ENCODE results near the gene ANKRD49.

The ANKRD49 gene, protein sequence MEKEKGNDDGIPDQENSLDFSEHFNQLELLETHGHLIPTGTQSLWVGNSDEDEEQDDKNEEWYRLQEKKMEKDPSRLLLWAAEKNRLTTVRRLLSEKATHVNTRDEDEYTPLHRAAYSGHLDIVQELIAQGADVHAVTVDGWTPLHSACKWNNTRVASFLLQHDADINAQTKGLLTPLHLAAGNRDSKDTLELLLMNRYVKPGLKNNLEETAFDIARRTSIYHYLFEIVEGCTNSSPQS

GRCh38 chr11:94493281-94494125 is at the start of gene ANKRD49, which contains the start of gene MRE11:
Gene ANKRD49 (plus strand): TSS chr11:94493984. CDS start chr11:94496694, 2,710 bp downstream.
Gene MRE11 (minus strand): TSS chr11:94493844. CDS start chr11:94492801, 1,043 bp downstream.
- DNase-seq (ENCODE audit: low read depth in 2 of 2): peak; percentile 92 to 93

DNA sequence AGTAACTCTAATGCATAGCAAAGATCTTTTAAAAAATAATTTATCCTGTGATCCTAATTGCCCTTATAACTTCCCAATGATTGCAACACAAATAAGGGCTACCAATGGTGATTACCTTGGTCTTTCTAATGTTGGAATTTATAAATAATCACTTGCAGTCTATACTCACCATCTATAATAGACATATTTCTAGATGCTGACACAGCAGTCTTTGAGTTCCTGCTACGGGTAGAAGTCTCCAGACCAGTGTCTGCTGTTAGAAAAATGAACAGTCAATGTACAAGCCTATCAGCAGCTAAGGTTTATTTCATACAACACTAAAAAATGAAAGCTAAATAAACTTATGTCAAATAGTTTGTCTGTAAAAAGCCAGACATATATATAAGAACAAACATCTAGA is 48.1 kb upstream of the ANKRD49 start:
- DNase-seq (ENCODE audit: low read depth in 2 of 2): no peak

DNA sequence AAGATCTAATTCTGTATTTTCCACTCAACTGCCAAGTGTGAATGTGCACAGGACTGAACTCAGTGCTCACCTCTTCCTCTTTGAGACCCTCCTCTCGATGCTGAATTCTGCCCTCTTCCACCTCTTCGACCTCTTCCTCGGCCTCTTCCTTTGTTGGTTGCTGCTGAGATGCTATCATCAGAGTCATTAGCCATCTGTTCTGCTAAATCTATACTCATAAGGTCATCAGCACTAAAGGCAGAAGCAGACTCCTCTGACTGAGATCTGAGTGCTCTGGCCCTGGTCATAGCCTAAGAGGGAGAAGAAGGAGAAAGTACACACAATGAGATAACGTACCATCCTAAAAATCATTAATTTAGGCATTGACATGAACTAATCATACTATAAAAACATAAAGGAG is 46.6 kb upstream of the ANKRD49 start:
- no peak for DNase-seq (ENCODE audit: low read depth in 2 of 2)

- no peak for DNase-seq (ENCODE audit: low read depth in 2 of 2)
These were observed 44.8 kb upstream of the ANKRD49 start for GRCh38 chr11:94449029-94449428.

GRCh38 chr11:94449437-94449836 is 44.3 kb upstream of the ANKRD49 start:
- DNase-seq (ENCODE audit: low read depth in 2 of 2): peak in 1 of 2 experiments; percentile 15

GRCh38 chr11:94450048-94450447 is 43.7 kb upstream of the ANKRD49 start:
- peak; percentile 16 to 18 for DNase-seq (ENCODE audit: low read depth in 2 of 2)

GRCh38 chr11:94452988-94453387 is 40.8 kb upstream of the ANKRD49 start:
- DNase-seq (ENCODE audit: low read depth in 2 of 2): no peak

DNA sequence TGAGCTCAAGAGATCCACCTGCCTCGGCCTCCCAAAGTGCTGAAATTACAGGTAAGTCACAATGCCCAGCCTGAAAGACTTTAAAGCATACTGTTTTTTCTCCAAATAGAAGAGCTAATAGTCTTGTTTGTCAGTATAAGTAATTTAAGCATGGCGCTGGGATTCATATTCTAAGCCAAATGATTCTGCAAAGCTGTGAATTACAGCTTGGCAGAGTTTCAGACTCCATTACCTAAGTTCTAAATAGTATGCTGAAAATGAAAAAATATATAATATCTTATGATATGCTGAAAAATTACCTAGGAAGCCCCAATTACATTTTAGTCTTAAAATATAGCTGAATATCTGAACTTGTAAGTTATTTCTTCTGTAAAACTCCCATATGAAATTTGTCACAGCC is 39.5 kb upstream of the ANKRD49 start:
- no peak for DNase-seq (ENCODE audit: low read depth in 2 of 2)

DNA sequence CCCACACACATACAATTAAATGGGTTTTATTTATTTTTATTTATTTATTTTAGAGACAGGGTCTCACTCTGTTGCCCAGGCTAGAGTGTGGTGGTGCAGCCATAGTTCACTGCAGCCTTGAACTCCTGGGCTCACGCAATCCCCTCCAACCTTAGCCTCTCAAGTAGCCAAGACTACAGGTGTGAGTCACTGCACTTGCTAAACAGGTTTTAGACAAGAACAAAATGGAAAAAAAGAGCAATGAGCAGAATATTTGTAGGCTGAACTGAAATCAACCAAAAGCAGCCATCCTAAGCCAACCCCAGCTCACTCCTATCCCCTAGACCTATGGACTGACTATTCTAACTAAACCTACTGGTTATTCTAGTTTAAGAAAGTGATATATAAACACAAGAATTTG is 37.9 kb upstream of the ANKRD49 start:
- no peak for DNase-seq (ENCODE audit: low read depth in 2 of 2)

DNA sequence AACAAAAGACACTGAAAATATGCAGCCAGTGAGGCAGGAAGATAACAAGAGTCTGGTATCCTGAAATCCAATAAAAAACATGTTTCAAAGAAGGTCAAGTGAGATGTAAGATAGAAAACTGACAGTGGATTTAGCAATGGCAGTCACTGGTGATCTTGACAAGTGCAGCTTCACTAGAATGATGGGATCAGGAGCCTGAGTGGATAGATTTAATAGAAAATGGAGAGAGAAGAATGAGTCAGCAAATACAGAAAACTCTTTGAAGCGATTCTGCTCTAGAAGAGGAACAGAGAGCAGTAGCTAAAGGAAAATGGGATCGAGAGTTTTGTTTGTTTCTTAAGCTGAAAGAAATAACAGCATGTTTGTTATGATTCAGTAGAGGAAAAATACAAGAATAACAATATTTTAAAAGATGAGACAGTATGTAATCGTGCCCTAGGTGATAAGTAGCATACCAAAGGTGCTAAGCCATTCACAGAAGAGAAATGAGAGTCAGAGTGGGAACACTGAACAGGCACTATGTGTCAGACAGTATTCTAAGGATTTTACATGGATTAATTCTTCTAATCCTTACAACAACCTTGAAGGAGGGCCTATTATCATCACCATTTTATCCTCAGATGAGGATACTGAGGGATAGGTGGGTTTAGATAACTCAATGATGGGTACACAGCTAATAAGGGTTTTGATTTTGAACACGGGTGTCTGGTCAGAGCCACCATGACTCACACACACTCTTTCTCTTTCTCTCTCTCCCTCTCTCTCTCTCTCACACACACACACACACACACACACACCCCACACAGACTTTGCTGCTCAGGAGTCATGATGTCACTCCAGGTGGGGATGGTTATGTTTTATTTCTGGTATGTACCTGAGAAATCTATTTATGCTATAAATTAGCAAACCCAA is 36.4 kb upstream of the ANKRD49 start:
- DNase-seq (ENCODE audit: low read depth in 2 of 2): no peak

GRCh38 chr11:94459576-94459975 is 34.2 kb upstream of the ANKRD49 start:
- no peak for DNase-seq (ENCODE audit: low read depth in 2 of 2)

- DNase-seq (ENCODE audit: low read depth in 2 of 2): no peak
These were observed 24.4 kb upstream of the ANKRD49 start for GRCh38 chr11:94469416-94469815.

DNA sequence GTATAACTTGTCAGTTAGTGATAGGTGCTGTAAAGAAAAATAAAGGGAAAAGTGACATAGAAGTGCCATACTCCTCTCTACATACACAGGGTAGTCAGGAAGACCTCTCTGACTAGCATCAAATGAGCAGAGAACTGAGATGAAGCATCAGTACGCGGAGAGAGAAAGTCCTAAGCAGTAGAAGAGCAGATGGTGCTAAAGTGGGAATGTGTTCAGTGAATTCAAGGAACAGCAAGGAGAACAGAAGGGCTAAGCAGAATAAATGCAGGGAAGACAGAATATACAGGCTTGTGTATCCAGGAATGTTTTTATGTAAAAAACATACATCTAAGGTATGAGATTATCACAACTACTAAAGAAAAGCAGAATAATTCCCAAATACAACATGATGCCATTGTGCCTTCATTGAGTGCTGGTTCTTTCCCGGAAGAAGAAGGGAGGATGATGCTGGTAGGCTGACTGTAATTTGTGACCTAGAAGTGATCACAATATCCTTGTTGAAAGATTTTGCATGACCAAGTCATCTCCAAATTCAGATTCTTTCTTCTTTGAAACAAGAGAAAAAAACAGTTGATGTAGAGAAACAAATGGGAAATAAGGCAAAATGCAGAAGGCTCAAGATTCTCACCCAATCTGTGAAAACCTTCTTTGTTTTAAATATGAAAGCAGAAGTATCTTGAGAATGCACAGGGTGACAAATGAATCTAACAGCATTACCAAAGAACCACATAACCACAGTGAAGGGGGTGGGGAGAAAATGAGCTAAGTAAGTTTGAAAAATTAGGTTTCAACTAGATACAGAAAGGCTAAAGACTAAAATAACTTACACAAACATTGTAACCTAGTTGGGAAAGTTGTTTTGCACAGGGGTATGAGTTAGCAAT is 20.6 kb upstream of the ANKRD49 start:
- no peak for DNase-seq (ENCODE audit: low read depth in 2 of 2)

DNA sequence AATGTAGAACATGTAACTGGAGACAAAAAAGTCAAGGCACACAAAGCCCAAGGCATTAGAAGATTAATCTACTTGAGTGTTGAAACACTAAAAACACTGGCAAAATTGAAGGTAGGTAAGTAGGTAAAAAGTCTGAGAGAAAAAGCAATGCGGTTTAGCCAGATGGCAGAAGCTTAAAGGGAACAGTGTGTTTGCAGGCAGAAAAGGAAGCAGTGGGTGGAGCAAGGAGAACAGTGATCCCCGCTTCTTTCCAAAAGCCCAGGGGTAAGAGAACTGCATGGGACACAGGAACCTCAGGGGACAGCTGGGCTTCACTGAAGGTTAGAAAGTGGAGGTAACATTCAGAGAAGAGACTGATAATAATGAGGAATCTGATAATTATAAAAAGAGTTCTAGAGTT is 16.2 kb upstream of the ANKRD49 start:
- no peak for DNase-seq (ENCODE audit: low read depth in 2 of 2)

DNA sequence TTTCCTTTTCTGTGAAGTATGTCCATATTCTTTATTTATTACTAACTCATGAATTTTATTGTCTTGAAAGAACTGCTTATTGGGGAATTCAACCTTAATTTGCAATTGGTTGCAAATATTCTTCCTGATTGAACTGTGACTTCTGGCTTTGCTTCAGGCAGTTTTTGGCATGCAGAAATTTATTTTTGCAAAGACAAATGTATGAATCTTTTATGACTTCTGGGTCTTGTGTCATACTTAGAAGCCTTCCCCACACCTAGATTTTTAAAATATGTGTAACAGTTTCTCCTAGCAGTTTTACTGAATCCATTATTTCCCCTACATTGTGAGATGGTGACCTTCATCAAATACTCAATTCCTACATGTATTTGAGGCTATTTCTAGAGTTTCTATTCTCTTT is 12.4 kb upstream of the ANKRD49 start:
- DNase-seq (ENCODE audit: low read depth in 2 of 2): no peak

- DNase-seq (ENCODE audit: low read depth in 2 of 2): no peak
These were observed 7.7 kb upstream of the ANKRD49 start for GRCh38 chr11:94486068-94486467.

- no peak for DNase-seq (ENCODE audit: low read depth in 2 of 2)
These were observed 419 bp downstream of the ANKRD49 start for GRCh38 chr11:94494126-94494680.

- no peak for DNase-seq (ENCODE audit: low read depth in 2 of 2)
These were observed 6.4 kb downstream of the ANKRD49 start for GRCh38 chr11:94500181-94500580.

DNA sequence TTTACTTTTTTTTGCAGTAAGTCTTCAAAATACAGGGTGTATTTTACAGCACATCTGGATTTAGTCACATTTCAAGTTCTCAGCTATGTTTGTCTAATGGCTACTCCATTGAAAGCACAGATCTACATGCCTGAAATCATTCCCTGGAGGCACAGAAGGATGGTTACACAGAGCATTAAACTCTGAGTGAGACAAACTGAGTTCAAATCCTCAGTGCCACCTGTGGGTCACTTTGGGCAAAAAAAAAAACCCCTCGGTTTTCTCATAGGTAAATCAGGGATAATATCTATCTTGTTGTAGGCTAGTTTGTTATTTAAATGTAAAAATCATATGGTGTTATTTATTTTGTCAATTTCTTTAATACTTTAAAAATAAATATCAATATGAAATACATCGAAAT is 7.7 kb downstream of the ANKRD49 start:
- no peak for DNase-seq (ENCODE audit: low read depth in 2 of 2)

- no peak for DNase-seq (ENCODE audit: low read depth in 2 of 2)
These were observed 11.0 kb downstream of the ANKRD49 start for GRCh38 chr11:94504689-94505293.

Measured in fibroblast of skin of left biceps (primary cell).